Hepatocyte (in vitro differentiated cells): ENCODE results near the gene PHLPP1.

Experiments used
- EZH2 ChIP-seq: fragments of 200-600 bp; sonication (generic); IDR thresholded peaks from 2 replicates; pipeline ENCODE4 v1.6.1; 2016; ENCODE audit warnings: antibody characterized with exemption, mild to moderate bottlenecking, borderline replicate concordance
- EZH2phosphoT487 ChIP-seq: fragments of 200-600 bp; sonication (generic); IDR thresholded peaks from one replicate; pipeline ENCODE4 v1.6.1; 2018; ENCODE audit warnings: antibody characterized with exemption, mild to moderate bottlenecking, low read depth, moderate library complexity; ENCODE audit not compliant: unreplicated experiment, severe bottlenecking
- TF ChIP-seq, protein P1 (sequence below): fragments of 200-600 bp; sonication (generic); IDR thresholded peaks from 2 replicates; pipeline ENCODE4 v1.5.1; 2016; ENCODE audit warnings: antibody characterized with exemption, mild to moderate bottlenecking; ENCODE audit not compliant: poor library complexity

DNA sequence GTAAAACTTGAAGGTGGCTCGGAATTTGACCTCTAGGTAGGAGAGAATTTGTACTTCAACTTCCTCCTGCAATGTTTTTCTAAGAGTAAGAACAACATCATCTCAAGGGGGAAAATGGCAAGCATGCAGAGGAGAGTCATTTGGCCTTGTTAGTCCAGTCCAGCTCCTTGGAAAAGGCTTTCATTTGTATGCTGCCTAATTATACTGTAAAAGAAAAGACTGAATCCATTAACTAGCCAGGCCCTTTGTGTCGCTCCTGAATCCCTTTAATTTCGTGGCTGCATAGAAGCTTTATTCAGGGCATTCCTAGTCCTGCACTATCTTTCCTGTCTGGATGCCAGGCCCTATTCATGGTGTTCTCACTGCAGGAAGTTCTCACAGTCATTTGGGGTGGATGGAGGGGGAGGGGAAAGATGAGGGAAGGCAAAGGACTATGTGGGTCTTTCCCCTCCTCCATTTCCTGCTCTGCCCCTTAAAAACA is 36.0 kb downstream of the PHLPP1 start:
- TF ChIP-seq, protein P1, sequence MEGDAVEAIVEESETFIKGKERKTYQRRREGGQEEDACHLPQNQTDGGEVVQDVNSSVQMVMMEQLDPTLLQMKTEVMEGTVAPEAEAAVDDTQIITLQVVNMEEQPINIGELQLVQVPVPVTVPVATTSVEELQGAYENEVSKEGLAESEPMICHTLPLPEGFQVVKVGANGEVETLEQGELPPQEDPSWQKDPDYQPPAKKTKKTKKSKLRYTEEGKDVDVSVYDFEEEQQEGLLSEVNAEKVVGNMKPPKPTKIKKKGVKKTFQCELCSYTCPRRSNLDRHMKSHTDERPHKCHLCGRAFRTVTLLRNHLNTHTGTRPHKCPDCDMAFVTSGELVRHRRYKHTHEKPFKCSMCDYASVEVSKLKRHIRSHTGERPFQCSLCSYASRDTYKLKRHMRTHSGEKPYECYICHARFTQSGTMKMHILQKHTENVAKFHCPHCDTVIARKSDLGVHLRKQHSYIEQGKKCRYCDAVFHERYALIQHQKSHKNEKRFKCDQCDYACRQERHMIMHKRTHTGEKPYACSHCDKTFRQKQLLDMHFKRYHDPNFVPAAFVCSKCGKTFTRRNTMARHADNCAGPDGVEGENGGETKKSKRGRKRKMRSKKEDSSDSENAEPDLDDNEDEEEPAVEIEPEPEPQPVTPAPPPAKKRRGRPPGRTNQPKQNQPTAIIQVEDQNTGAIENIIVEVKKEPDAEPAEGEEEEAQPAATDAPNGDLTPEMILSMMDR: no peak
- TF ChIP-seq EZH2phosphoT487 (no peak), EZH2 (no peak)
